ENCODE measurements around the gene NBEA.

GRCh38 chr13:35179920-35180663, 238.0 kb downstream of the NBEA start:
- no peak for TF ChIP-seq CTCF (IDR thresholded peaks at IDR 0.05)
- TF ChIP-seq POLR2AphosphoS5 (IDR thresholded peaks at IDR 0.05; ENCODE audit: low read depth, low read length): no peak
